Globus pallidus (tissue), 1 donor: ENCODE measurements around the gene GATD1.
A peak's percentile ranks its signal among the peaks of the same experiment; 100 is the strongest.

Experiments
- DNase-seq: peaks from one replicate; pipeline ENCODE4 v3.0.0-alpha.2; 2015; ENCODE audit warnings: low spot score

Gene GATD1

GRCh38 chr11:778976-779954 is 2.0 kb upstream of the GATD1 start:
- DNase-seq: no peak

- no peak for DNase-seq
Observed at GRCh38 chr11:776561-777287, 563 bp downstream of the GATD1 start.

GRCh38 chr11:776263-776560 is 1.1 kb downstream of the GATD1 start:
- no peak for DNase-seq

- DNase-seq: no peak
Observed at GRCh38 chr11:774873-775592, 2.3 kb downstream of the GATD1 start.

- DNase-seq: no peak
Observed at GRCh38 chr11:773830-774229, 3.5 kb downstream of the GATD1 start.

GRCh38 chr11:773425-773824 is 3.9 kb downstream of the GATD1 start:
- no peak for DNase-seq

GRCh38 chr11:772429-773390 is 4.6 kb downstream of the GATD1 start:
- peak; percentile 97 for DNase-seq

GRCh38 chr11:771617-772204 is 5.6 kb downstream of the GATD1 start:
- no peak for DNase-seq

GRCh38 chr11:770642-771616 is 6.4 kb downstream of the GATD1 start:
- DNase-seq: no peak

- DNase-seq: no peak
Observed at GRCh38 chr11:769887-770641, 7.2 kb downstream of the GATD1 start.

GRCh38 chr11:767238-767637 is 10.0 kb downstream of the GATD1 start:
- no peak for DNase-seq

- DNase-seq: no peak
Observed at GRCh38 chr11:766936-767210, 10.4 kb downstream of the GATD1 start.

GRCh38 chr11:766106-766935 is 11.0 kb downstream of the GATD1 start:
- DNase-seq: no peak

- DNase-seq: no peak
Observed at GRCh38 chr11:765802-766091, 11.5 kb downstream of the GATD1 start.

- peak; percentile 63 for DNase-seq
Observed at GRCh38 chr11:765025-765801, 12.1 kb downstream of the GATD1 start.

- no peak for DNase-seq
Observed at GRCh38 chr11:764322-765024, 12.8 kb downstream of the GATD1 start.
